HL-60 (cell line): ENCODE measurements around the gene GCNA.

Experiments
- CTCF ChIP-seq: IDR thresholded peaks from one replicate; pipeline ENCODE4 v1.5.1; 2011; ENCODE audit warnings: low read length, control low read depth, inconsistent platforms; ENCODE audit not compliant: insufficient read depth
- POLR2AphosphoS5 ChIP-seq: IDR thresholded peaks from 2 replicates; pipeline ENCODE4 v1.6.1; 2012; ENCODE audit warnings: low read depth

- TF ChIP-seq CTCF: no peak
- no peak for TF ChIP-seq POLR2AphosphoS5
Observed at GRCh38 chrX:71637848-71638247, 59.6 kb downstream of the GCNA start.
